GM12892 (cell line): Measurements from ENCODE around the gene ULK4.

Experiments
- POLR2A ChIP-seq: IDR thresholded peaks from 2 replicates; pipeline ENCODE4 v1.6.1; 2011; ENCODE audit warnings: low read depth, low read length, control low read depth
- POLR2AphosphoS5 ChIP-seq: IDR thresholded peaks from 2 replicates; pipeline ENCODE4 v1.6.1; 2011; ENCODE audit warnings: low read depth, low read length, control low read depth

DNA sequence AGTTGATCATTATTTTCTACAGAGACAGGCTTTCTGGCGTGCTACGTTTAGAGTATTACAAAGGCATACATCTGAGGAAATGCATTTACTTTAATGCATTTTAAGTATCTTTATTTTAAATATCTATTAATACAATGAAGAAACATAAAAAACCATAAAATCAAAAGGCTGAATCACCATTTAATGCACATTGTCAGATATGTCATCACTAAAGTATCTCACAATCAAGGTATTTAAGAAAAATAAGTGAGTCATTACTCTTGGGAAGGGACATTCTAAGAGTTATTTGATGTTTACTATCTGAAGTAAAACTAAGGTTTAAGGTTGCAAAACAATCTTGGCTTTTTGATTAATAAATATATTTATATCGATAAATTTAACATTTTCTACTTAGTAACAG, 660.4 kb downstream of the ULK4 start:
- TF ChIP-seq POLR2A (no peak), POLR2AphosphoS5 (no peak)
